Stromal cell of bone marrow (primary cell): ENCODE measurements around the gene TTLL11.

Experiments used
- DNase-seq: peaks from one replicate; pipeline ENCODE4 v3.0.0-alpha.2; 2012; ENCODE audit warnings: low read depth

TTLL11 gene

GRCh38 chr9:121852651-121853616, 240.2 kb downstream of the TTLL11 start:
- DNase-seq, result no peak

DNA sequence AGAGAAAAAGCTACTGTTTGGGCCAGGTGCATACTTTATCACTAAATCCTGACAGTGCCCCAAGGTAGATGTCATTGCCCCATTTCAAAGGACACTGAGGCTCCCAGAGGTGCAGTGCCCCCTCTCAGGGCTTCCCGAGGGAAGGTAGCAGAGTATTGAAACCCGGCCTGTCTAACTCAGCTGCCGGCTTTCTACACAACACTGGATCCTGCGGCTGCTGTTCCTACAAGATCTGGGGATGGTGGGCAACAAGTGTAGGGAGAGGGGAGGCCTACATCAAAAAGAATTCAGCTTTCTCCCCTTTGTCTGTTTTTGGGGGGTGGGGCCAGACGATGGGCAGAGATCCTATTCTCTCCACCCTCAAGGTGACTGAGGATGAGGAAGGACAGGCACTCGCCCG, 240.9 kb downstream of the TTLL11 start:
- DNase-seq, result no peak

- DNase-seq, result no peak
Measured at GRCh38 chr9:121851641-121852091, 241.4 kb downstream of the TTLL11 start.

DNA sequence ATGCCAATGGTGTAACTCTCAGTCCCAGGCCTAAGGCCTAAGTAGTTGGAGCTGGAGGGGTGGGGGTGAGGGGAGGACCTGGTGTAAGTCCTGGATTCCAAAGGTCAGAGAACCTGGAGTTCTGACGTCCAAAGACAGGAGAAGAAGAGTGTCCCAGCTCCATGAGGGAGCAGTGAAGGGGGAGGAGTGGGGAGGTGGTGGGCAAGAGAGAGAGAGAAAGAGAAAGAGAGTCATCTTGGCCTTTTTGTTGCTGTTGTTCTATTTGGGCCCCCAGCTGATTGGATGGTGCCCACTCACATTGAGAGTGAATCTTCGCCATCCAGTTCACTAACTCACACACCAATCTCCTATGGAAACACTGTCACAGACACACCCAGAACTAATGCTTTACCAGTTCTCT, 242.7 kb downstream of the TTLL11 start:
- no peak for DNase-seq

DNA sequence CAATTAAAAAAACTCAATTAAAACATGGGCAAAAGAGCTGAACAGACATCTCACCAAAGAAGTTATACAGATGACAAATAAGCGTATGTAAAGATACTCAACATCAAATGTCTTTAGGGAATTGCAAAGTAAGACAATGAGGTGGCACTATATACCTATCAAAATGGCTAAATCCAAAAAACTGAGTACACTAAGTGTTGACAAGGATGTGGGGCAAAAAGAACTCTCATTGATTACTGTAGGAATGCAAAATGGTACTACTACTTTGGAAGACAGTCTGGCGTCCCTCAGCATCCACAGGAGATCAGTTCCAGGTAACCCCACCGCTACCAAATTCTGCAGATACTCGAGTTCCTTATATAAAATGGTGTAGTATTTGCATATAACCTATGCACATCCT, 243.6 kb downstream of the TTLL11 start:
- no peak for DNase-seq

GRCh38 chr9:121844562-121844961, 248.5 kb downstream of the TTLL11 start:
- no peak for DNase-seq

GRCh38 chr9:121844098-121844497, 249.0 kb downstream of the TTLL11 start:
- DNase-seq, result peak; percentile 23

- no peak for DNase-seq
Measured at GRCh38 chr9:121842612-121842978, 250.5 kb downstream of the TTLL11 start.

DNA sequence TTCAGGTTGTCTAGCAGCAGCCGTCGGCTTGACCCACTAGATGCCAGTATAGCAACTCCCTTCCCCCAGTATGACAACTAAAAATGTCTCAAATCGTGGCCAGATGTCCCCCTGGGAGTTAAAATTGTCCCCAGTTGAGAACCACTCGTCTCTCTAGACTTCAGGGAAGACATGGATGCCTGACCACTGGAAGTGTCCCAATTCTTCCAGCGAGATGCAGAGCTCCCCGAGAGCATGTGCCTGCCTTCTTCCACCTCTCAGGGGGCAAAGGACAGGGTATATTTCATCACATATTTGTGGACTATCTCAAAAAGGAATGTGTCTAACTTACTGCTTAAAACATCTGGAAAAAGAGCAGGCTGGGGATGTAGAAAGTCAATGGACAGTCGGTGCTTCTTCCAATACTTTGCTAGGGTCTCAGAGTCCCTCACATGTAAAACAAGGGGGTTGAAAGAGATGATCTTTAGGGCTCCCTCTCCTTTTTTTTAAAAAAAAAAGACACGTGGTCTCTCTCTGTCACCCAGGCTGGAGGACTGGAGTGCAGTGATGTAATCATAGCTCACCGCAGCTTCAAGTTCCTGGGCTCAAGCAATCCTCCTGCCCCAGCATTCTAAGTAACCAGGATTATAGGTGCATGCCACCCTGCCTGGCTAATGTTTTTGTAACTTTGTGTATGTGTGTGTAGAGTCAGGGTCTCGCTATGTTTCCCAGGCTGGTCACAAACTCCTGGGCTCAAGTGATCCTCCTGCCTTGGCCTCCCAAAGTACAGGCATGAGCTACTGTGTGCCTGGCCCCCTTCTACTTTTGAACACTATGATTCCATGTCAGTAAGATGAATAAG, 251.1 kb downstream of the TTLL11 start:
- DNase-seq, result no peak

DNA sequence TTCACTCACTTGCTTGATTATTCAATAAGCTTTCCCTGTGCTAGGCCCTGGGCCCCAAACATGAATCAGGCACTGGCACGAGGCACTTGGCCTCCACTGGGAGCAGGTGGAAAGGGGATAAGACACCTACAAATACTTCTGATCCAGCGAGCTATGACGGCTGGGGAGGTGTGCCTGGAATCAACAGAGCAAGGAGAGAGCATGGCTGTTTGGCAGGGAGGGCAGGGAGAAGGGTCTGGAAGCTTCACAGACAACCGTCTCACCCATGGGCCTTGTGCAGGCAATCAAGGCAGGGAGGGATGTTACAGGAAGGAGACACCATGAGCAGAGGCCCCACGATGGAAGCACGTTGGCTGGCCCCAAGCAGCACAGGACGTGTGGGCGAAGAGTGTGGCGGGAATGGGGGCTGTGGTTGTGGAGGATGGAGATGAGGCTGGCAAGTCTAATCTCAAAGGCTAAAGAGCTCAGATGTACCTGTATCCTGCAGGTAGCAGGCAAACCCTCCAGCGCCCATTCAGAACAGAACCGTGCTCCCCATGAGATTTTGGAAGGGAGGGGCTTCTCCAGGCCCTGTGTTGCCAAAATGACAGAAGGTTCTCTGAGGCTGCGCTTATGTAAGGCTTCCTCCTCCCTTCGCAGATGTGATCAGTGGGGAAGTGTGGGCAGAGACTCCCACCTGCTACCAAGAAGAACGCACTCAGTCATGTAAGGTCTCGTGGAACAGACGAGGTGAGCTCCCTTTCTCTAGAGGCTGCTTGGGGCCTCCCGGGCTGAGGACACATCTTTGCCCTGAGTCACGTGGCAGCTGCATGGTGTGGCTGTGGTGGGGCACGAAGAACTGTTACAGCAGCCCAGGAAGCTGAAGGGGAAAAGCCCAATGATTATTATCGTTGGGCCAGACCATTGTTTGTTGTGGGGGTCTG, 252.0 kb downstream of the TTLL11 start:
- no peak for DNase-seq

GRCh38 chr9:121839726-121840500, 253.2 kb downstream of the TTLL11 start:
- DNase-seq, result no peak

DNA sequence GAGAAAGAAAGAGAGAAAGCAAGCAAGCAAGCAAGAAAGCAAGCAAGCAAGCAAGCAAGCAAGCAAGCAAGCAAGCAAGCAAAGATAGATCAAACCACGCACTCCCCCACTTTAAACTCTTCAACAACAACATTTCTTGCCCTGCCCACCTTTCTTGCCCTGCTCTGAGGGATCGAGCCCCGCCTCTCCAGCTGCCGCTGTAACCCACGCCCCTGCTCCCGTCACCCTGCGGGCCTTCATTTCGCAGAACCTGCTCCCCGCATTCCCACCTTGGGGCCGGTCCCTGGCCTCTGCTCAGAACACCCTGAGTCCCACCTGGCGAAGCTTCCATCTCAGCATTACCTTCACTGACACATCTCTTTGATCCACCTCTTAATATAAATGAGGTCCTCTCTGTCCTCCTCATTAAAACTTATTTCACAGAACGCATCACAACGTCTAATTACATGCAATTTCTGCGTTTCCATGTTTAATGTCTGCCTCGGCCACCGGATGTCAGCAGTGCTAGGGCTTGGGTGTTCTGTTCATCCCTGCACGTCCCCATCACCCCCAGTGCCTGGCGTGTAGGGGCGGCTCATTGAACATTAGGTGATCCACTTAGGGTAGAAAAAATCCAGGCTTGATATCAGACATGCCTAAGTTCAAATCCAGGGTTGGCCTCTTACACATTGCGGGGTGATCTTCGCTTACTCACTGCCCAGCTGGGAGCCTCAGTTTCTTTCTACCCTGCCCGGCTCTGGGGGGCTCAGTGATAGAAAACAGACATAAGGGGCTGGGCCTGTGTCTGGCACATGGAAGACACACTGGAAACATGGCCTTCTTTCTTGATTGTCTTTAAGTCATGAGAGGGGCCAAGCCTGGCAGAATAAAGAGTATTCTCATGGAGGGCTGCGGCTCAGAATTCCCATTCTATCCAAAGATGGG, 254.1 kb downstream of the TTLL11 start:
- no peak for DNase-seq

GRCh38 chr9:121837113-121837961, 255.8 kb downstream of the TTLL11 start:
- DNase-seq, result no peak

DNA sequence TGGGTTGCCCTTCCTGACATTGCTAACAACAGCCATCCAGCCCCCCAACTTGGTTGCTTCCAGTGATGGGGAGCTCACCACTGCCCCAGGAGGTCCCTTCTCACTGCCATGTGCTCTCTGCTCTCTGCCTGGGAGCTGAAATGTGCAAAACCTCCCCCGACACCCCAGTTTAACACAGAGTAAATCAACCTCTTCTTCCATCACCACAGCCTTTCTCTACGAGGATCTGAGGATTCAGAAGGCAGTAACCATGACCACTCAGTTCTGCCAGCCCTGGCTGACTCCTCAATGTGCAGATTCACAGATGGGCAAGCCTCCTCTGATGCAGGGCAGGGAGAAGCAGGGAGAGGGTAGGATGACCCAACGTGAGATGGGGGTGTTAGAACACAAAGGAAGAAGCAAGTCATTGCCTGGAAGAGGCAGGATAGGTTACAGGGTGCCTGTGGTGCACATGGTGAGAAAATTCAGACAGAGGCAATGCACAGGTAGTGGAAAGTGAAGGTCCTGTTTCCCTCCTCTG, 256.7 kb downstream of the TTLL11 start:
- no peak for DNase-seq

DNA sequence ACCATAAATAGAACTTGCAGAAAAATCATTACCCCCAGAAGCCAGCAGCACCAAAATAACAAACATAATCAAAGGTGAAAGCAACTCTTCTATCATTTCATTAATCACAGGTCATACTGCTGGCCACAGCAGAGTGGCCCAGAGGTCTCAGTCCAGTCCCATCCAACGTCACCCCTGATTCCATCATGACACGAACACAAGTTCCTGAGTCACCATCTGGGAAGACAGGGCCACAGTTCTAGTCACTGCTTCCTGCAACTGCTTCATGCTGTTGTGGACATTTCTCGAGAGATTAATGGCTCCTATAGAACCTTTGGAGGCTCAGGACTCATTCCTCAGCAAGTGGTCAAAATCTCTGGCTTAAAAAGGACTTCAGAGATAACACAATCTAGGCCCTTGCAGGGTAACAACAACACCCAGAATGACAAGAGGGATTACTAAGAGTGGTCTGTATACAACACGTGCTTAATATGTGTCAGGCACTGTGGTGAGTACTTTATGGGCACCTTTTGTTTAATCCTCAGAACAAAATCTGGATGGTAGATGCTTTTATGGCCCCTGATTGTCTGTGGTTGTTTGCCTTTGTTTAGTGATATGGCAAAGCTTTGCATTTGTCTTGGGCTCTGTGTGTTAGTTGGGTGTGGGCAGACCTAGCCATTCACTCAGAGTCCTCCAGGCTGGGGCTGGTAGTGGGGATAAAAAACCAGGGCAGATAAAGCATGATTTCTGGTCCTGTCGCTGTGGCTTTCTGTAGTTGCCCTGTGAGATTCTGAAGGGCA, 257.3 kb downstream of the TTLL11 start:
- DNase-seq, result no peak

- no peak for DNase-seq
Measured at GRCh38 chr9:121833061-121833460, 260.0 kb downstream of the TTLL11 start.

DNA sequence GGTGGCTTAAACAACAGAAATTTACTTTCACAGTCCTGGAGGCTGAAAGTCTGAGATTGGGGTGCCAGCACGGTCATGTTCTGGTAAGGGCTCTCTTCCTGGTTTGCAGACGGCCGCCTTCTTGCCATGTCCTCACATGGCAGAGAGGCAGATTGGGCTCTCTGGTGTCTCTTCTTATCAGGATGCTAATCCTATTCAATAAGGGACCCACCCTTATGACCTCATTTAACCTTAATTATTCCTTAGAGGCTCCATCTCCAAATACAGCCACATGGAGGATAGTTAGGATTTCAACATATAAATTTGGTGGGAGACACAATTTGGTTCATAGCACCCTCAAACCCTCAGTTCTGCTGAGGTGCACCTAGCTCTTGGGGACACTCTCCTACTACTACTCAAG, 261.2 kb downstream of the TTLL11 start:
- no peak for DNase-seq
